Memory B cell (primary cell): ENCODE data around the gene TUBD1.
"Not testable (repeated sequence)": the region's sequence is repeated elsewhere in the genome, so short reads cannot be mapped to it uniquely, and the experiment has no call there.

ENCODE experiments used
- ATAC-seq: fragments of 150-1000 bp; cut with Tn5 transposase; 2 replicates; pipeline ENCODE4 v1.10.0; 2021; ENCODE audit warnings: low read depth, mild to moderate bottlenecking, moderate library complexity
- DNase-seq, 2 donors: peaks; one replicate each; pipeline ENCODE4 v3.0.0; 2022; ENCODE audit warnings: low spot score in 2 of 2
- H3K27ac Mint-ChIP-seq: one replicate; pipeline ENCODE4 v1.8.0; 2022; ENCODE audit warnings: mild to moderate bottlenecking, moderate library complexity, mixed read lengths
- H3K27me3 Mint-ChIP-seq: one replicate; pipeline ENCODE4 v1.8.0; 2022; ENCODE audit warnings: mixed read lengths
- H3K36me3 Mint-ChIP-seq: one replicate; pipeline ENCODE4 v1.8.0; 2022; ENCODE audit warnings: mild to moderate bottlenecking, mixed read lengths
- H3K4me1 Mint-ChIP-seq: one replicate; pipeline ENCODE4 v1.8.0; 2022; ENCODE audit warnings: mixed read lengths
- H3K4me3 Mint-ChIP-seq: one replicate; pipeline ENCODE4 v1.8.0; 2022; ENCODE audit warnings: mild to moderate bottlenecking, moderate library complexity, mixed read lengths
- H3K9me3 Mint-ChIP-seq: one replicate; pipeline ENCODE4 v1.8.0; 2022; ENCODE audit warnings: mixed read lengths

TUBD1 gene

DNA sequence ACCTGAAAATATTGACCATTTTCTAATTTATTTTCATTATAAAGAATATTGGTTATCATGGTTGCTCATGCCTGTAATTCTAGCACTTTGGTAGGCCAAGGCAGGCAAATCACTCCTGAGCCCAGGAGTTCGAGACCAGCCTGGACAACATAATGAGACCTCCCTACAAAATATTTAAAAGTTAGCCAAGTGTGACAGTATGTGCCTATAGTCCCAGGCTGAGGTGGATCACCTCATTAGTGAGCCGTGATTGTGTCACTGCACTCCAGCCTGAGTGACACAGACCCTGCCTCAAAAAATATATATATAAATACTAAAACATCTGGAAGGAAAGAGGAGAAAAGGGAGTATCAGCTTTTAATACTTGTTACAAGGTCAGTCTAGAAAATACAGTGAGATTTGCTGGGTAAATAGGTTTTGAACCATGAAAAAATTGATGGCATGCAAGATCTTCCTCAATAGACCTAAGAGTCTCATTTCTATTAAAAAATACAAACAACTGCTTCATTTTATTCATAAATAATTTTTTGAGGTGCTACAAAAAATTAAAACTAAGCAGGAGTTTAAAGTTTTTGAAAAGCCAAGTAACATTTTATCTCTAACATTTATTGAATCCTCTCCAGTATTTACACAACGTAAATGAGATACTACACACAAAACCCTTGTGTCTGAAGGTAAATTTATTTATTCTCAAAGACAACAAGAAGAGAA, 47.7 kb downstream of the TUBD1 start:
- ATAC-seq, result no peak
- Mint-ChIP-seq H3K27ac (peak overlapping the region; percentile 92), H3K9me3 (no peaks in the 10 kb centered on the region), H3K4me1 (peaks cover 52% of the 10 kb centered on the region), H3K4me3 (no peak overlapping the region), H3K36me3 (peaks cover 2% of the 10 kb centered on the region), H3K27me3 (no peaks in the 10 kb centered on the region)
- no peak for DNase-seq

DNA sequence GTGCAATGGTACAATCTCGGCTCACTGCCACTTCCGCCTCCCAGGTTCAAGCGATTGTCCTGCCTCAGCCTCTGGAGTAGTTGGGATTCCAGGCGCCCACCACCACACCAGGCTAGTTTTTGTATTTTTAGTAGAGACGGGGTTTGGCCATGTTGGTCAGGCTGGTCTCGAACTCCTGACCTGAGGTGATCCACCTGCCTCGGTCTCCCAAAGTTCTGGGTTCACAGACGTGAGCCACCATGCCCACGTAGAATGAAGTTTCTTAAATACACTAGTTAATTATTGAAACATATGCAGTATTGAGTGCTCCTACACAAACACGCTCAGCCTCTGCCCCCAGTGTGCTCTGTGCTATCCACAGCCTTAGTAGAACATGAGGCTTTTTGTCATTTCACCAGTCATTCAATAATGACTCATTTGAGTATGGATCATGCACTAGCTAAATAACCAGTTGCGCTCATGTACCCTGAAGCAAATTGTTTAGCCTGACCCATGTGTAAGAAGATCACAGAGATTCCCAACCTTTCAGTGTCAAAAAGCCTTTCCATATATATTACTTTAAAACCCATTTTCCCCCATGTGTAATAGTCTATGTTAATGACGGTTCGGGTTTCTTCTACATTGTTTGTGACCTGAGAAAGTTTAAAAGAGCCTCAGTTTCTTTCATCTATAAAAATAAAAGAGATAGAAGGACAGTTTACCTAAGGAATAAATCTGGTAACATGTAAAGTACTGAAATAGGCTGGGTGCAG, 49.7 kb downstream of the TUBD1 start:
- H3K9me3 Mint-ChIP-seq, result no peaks in the 10 kb centered on the region
- DNase-seq (no peak), ATAC-seq (no peak)
- no peaks in the 10 kb centered on the region for H3K27me3 Mint-ChIP-seq
- H3K4me1 Mint-ChIP-seq, result peaks cover 59% of the 10 kb centered on the region
- H3K27ac Mint-ChIP-seq, result peak overlapping the region; percentile 96
- peaks cover 2% of the 10 kb centered on the region for H3K36me3 Mint-ChIP-seq
- peak overlapping the region; percentile 77 for H3K4me3 Mint-ChIP-seq

DNA sequence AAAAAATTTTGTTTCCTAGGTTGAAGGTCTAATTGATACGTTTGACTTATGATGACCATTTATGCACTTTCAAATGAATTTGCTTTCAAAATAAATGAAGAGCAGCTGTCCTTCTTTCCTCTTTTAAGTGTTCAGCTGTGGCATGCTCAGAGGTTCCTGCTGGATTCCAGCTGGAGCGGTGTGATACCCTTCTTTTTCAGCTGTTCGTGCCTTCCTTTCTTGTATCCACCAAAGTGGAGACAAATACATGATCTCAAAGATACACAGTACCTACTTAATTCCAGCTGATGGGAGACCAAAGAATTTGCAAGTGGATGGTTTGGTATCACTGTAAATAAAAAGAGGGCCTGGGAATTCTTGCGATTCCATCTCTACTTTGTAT, 50.9 kb downstream of the TUBD1 start:
- peaks cover 57% of the 10 kb centered on the region for H3K4me1 Mint-ChIP-seq
- H3K36me3 Mint-ChIP-seq, result not testable (repeated sequence)

DNA sequence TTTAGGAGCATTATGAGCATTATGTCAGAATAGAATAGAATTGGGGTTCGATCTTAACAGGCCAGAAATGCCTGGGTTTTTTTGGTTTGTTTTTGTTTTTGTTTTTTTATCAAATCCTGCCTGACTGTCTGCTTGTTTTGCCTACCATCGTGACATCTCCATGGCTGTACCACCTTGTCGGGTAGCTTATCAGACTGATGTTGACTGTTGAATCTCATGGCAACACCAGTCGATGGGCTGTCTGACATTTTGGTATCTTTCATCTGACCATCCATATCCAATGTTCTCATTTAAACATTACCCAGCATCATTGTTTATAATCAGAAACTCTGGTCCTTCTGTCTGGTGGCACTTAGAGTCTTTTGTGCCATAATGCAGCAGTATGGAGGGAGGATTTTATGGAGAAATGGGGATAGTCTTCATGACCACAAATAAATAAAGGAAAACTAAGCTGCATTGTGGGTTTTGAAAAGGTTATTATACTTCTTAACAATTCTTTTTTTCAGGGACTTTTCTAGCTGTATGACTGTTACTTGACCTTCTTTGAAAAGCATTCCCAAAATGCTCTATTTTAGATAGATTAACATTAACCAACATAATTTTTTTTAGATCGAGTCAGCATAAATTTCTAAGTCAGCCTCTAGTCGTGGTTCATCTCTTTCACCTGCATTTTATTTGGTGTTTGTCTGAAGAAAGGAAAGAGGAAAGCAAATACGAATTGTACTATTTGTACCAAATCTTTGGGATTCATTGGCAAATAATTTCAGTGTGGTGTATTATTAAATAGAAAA, 51.5 kb downstream of the TUBD1 start:
- peak overlapping the region; percentile 80 for H3K4me3 Mint-ChIP-seq
- ATAC-seq, H3K27me3 Mint-ChIP-seq, DNase-seq, H3K9me3 Mint-ChIP-seq, H3K36me3 Mint-ChIP-seq: not testable (repeated sequence)
- H3K27ac Mint-ChIP-seq, result peak overlapping the region; percentile 96
- peaks cover 51% of the 10 kb centered on the region for H3K4me1 Mint-ChIP-seq

More for the DNA sequence above, 50.9 kb downstream of the TUBD1 start:
- Mint-ChIP-seq H3K27ac (peak overlapping the region; percentile 96), H3K4me3 (peak overlapping the region; percentile 77)
- not testable (repeated sequence) for H3K9me3 Mint-ChIP-seq, H3K27me3 Mint-ChIP-seq, ATAC-seq, DNase-seq

DNA sequence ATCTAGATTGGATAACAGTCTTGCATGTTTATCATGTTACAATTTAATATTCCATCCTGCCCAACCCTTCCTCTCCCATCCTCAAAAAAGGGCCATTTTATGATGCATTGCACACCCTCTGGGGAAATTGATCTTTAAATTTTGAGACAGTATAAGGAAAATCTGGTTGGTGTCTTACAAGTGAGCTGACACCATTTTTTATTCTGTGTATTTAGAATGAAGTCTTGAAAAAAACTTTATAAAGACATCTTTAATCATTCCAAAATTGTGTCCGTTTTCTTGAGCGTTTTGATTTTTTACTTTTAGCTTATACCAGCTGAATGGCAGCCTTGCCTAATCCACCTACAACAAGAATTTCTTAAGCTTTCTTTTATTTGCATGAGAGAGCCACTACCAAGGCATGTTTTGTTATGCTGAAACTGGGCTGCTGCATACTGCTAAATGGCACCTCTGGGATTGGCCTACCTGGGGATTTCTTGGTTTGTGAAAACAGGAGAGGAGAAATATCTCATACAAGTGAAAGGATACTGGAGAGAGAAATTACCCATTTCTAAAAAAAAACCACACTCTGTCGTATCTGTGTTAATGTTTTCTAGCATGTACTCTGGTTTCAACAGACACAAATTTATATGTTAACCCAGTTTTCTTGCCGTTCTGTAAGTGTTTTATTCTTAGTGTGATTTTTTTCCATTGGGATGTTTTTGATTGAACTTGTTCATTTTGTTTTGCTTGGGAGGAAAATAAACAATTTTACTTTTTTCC, 52.2 kb downstream of the TUBD1 start:
- H3K27ac Mint-ChIP-seq, result peak overlapping the region; percentile 96
- H3K27me3 Mint-ChIP-seq, result no peaks in the 10 kb centered on the region
- no peaks in the 10 kb centered on the region for H3K9me3 Mint-ChIP-seq
- peaks cover 45% of the 10 kb centered on the region for H3K4me1 Mint-ChIP-seq
- peaks cover 2% of the 10 kb centered on the region for H3K36me3 Mint-ChIP-seq
- ATAC-seq (no peak), DNase-seq (no peak)
- peak overlapping the region; percentile 80 for H3K4me3 Mint-ChIP-seq

DNA sequence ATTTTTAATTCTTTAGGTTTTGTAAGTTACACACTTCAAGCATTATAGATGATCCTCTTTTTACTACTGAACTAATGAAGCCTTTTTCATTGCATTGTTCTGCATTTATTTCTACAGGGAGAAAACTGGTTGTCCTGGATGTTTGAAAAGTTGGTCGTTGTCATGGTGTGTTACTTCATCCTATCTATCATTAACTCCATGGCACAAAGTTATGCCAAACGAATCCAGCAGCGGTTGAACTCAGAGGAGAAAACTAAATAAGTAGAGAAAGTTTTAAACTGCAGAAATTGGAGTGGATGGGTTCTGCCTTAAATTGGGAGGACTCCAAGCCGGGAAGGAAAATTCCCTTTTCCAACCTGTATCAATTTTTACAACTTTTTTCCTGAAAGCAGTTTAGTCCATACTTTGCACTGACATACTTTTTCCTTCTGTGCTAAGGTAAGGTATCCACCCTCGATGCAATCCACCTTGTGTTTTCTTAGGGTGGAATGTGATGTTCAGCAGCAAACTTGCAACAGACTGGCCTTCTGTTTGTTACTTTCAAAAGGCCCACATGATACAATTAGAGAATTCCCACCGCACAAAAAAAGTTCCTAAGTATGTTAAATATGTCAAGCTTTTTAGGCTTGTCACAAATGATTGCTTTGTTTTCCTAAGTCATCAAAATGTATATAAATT, 53.0 kb downstream of the TUBD1 start:
- no peaks in the 10 kb centered on the region for H3K27me3 Mint-ChIP-seq
- H3K9me3 Mint-ChIP-seq, result no peaks in the 10 kb centered on the region
- no peak for DNase-seq
- peak overlapping the region; percentile 96 for H3K27ac Mint-ChIP-seq
- no peak for ATAC-seq
- H3K36me3 Mint-ChIP-seq, result peaks cover 2% of the 10 kb centered on the region
- H3K4me1 Mint-ChIP-seq, result peaks cover 40% of the 10 kb centered on the region
- peak overlapping the region; percentile 92 for H3K4me3 Mint-ChIP-seq

DNA sequence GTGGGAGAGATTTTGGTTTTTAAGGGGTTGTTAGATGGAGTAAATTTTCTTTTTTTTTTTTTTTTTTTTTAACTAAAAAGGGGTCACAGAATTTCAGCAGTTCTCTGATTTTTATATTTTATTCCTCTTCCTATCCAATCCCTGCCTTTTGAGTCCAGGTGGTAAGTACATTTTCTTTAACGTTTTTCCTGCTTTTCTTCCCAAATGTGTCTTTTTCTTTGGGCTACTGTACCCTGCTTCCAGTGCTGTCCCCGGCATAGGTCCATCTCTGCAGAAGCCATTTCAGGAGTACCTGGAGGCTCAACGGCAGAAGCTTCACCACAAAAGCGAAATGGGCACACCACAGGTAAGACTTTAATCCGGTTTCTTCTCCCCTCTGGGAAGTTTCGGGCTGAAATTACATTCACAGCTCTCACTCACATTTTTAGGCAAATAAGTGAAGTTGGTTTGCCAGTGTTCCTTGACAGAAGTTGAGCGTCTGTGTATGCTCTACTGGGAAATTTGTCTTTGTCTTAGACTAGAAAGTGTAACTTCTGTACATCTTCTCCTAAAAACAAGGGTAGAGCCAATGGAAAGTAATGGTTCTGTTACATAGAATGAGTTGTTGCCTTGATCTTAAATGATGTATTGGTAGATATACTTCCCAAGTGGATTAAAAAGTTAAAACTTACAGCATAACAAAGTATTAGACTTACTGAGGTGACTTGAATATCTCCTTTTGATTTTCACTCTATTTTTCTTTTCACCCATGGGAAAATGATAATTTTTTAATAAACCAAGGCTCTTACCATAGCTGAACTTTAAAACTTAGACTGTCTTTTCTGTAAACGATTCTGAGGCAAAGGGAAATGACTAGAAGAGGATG, 54.5 kb downstream of the TUBD1 start:
- peak overlapping the region; percentile 92 for H3K4me3 Mint-ChIP-seq
- ATAC-seq (peak; percentile 6), DNase-seq (no peak)
- H3K36me3 Mint-ChIP-seq, result peaks cover 2% of the 10 kb centered on the region
- peak overlapping the region; percentile 96 for H3K27ac Mint-ChIP-seq
- peaks cover 39% of the 10 kb centered on the region for H3K4me1 Mint-ChIP-seq
- no peaks in the 10 kb centered on the region for H3K27me3 Mint-ChIP-seq
- H3K9me3 Mint-ChIP-seq, result no peaks in the 10 kb centered on the region

DNA sequence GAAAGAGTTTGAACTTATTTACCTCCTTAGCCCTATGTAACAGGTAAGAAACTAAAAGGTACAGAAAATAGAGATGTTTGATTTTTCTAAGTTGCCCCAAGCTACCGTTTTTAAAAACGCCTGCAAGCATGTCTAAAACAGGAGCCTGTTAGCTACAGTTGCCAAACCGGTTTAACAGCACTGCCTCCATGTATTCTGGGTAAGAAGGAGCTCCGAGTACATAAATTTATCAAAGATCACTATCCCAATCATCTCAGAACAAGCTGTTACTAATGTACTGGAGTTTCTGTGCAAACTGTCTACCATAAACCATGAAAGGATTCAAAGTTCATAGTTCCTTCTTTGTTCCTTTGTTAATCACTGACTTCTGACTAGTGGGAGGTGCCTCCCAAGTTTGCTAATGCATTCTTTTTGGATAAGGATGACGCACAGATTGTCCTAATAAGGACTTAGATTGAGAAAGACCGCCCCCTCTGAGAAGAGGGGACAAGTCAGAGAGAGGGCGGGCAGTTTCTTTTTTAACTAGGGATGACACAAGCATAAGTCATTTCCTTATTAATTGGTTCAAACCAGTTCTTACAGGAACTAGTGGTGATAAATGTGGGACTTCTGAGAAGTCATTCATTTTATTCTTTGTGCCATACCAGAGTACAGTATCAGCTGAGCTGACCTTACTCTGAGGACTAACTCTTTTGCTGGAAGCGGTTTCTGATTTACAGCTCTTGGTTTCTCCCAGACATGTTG, 55.3 kb downstream of the TUBD1 start:
- Mint-ChIP-seq H3K4me3 (peak overlapping the region; percentile 92), H3K36me3 (peaks cover 2% of the 10 kb centered on the region), H3K9me3 (no peaks in the 10 kb centered on the region), H3K4me1 (peaks cover 41% of the 10 kb centered on the region), H3K27me3 (no peaks in the 10 kb centered on the region), H3K27ac (peak overlapping the region; percentile 96)
- DNase-seq (peak in 1 of 2 donors; percentile 63), ATAC-seq (peak; percentile 88)

DNA sequence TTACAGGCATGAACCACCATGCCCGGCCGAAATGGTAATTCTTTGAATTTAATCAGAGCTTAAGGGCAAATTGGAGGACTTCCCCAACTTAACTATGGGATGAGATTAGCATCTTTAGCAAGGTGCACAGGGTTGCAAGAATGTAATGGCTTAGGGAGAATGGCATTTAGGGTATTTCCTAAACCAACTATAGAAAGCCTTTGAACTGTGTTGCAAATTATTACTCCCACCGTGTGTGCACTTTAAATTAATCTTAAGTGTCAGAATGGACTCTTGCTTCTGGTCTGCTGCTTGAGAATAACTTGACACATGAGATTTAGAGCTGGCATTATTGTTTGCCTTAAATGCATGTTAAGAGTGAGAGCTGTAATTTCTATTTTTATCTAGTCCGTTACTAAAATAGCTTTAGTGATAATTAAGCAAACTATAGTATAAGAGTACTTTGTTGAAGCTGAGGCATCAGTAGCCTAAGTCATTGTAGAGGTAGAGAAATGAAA, 59.8 kb downstream of the TUBD1 start:
- Mint-ChIP-seq H3K27me3 (no peaks in the 10 kb centered on the region), H3K4me3 (no peak overlapping the region), H3K27ac (peak overlapping the region; percentile 56), H3K9me3 (no peaks in the 10 kb centered on the region), H3K4me1 (peaks cover 35% of the 10 kb centered on the region), H3K36me3 (peaks cover 2% of the 10 kb centered on the region)
- ATAC-seq (no peak), DNase-seq (no peak)

DNA sequence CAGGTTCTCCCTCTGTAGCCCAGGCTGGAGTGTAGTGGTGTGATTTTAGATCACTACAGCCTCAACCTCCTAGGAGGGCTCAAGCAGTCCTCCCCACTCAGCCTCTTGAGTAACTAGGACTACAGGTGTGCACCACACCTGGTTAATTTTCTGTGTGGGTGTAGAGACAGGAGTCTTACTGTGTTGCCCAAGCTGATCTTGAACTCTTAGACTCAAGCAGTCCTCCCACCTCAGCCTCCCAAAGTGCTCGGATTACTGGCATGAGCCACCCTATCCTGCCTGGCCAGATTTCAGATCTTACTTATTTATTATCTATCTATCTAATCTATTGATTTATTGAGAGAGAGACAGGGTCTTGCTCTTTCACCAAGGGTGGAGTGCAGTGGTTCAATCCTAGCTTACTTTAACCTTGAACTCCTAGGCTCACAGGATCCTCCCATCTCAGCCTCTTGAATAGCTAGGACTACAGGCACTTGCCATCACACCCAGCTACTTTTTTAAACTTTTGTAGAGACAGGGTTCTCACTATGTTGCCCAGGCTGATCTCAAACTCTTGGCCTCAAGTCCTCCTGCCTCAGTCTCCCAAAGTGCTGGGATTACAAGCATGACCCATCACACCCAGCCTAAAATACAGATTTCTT, 61.8 kb downstream of the TUBD1 start:
- H3K36me3 Mint-ChIP-seq, result peaks cover 3% of the 10 kb centered on the region
- no peak overlapping the region for H3K4me3 Mint-ChIP-seq
- DNase-seq, result no peak
- peaks cover 46% of the 10 kb centered on the region for H3K4me1 Mint-ChIP-seq
- H3K27me3 Mint-ChIP-seq, result no peaks in the 10 kb centered on the region
- H3K27ac Mint-ChIP-seq, result no peak overlapping the region
- no peak for ATAC-seq
- no peaks in the 10 kb centered on the region for H3K9me3 Mint-ChIP-seq

DNA sequence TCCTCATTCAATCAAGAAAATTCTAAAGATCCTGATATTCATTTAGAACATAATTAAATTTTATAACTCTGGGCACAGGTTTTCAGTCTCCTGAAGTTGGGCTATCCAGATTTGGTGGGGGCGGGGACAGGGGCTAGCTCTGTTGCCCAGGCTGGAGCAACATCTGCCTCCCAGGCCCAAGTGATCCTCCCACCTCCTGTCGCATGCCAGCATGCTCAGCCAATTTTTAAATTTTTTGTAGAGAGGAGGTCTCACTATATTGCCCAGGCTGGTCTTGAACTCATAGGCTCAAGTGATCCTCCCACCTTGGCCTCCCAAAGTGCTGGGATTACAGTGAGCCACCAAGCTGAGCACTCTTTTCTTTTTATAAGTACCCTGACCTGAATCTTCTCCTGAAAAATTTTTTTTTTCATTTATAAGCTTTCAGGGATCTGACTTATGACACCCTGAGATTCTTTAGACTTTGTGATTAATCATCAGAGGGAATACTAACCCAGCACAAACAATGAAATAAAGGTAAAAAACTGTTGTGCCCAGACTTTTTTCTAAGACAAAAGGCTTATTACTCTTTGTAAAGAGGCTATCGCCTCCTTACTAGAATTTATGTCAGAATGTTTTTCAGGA, 62.6 kb downstream of the TUBD1 start:
- ATAC-seq (no peak), DNase-seq (no peak)
- H3K27me3 Mint-ChIP-seq, result no peaks in the 10 kb centered on the region
- peaks cover 3% of the 10 kb centered on the region for H3K36me3 Mint-ChIP-seq
- peak overlapping the region; percentile 75 for H3K27ac Mint-ChIP-seq
- H3K4me1 Mint-ChIP-seq, result peaks cover 53% of the 10 kb centered on the region
- H3K4me3 Mint-ChIP-seq, result no peak overlapping the region
- no peaks in the 10 kb centered on the region for H3K9me3 Mint-ChIP-seq
